NCI-H446 treated with DMSO at 0.1 percent for 48 hours (cell line): ENCODE measurements around the gene FBXO11.
"Not testable (repeated sequence)": the region's sequence is repeated elsewhere in the genome, so short reads cannot be mapped to it uniquely, and the experiment has no call there.

ENCODE experiments used
- DNase-seq: peaks from one replicate; lab custom pipeline; 2025; lab: John Stamatoyannopoulos, UW

Gene FBXO11

DNA sequence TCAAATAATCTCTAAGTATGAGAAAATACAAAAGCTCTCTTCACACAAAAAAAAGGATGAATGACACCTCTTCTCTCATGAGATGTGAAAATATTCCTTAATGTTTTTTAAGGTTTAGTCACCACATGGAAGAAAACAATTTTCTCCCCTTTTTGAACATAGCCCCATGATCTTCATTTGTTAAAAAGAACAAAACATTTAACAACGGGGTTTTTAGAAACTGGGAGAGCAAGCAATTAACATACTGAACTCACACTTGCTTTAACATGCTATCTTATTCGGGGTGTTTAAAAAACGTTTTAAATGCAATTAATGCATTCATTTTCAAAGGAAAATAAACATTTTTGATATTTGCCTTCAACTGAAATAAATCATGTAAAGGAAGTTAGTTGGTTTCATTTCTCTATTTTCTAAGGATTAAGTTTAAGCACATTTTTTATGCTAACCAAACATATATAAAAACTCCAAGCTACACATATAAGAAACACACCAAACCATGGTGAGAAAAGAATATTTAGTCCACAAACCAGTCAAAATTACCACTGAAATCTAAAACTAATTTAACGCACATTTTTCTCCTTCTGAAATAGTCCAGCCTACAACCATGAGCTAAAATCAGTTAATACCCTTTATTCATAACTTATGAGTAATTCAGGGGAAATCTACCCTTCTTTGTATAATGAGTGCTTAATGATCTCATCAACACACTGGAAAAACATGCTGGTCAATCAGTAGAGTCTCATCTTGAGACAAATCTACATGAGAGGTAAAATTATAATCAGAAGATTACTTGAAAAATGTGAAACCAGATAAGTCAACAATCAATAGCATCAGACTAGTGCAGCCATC is 8.2 kb downstream of the FBXO11 start:
- no peak for DNase-seq

DNA sequence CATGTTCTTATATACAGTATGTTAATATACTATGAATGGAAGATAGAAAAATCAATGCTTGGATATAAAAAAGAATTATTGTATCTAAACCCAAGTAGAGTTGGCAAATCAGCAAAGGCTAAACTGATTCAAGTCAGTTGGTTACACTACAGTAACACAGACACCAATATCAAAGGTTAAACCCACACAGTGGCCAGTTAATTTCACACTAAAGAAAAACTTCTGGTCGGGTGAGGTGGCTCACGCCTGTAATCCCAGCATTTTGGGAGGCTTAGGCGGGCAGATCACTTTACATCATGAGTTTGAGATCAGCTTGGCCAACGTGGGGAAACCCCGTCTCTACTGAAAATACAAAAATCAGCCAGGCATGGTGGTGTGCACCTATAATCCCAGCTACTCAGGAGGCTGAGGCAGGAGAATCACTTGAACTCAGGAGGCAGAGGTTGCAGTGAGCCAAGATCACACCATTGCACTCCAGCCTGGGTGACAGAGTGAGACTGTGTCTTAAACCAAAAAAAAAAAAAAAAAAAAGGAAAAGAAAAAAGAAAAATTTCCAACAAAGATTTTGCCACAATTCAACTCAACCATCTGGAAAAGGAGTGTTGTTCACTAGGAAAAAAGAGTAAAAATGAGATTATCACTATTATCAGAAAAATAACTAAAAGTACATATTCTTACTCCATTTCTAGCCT is 9.0 kb downstream of the FBXO11 start:
- DNase-seq = not testable (repeated sequence)

GRCh38 chr2:47896450-47896968 is 9.8 kb downstream of the FBXO11 start:
- no peak for DNase-seq

DNA sequence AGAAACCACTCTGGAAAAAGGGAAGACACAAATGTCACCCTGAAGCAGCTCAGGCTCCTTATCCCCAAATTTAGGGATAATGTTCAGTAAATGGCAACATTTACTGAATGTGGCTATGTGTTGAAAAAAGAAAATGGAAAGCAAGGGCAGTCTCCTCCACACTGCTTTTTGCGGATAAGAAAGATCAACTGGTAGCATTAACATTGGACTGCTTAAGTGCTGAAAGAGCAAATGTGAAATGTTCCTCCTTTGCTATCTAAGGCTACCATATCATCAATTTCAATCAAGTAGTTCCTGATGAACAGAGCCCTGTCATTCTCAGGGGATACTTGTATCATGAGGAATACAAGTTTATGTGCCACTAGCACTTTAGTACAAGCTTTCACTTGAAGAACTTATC is 12.5 kb downstream of the FBXO11 start:
- no peak for DNase-seq

GRCh38 chr2:47892338-47892730 is 14.0 kb downstream of the FBXO11 start:
- no peak for DNase-seq

- no peak for DNase-seq
These were observed 14.6 kb downstream of the FBXO11 start for GRCh38 chr2:47891369-47892337.

GRCh38 chr2:47890711-47891368 is 15.5 kb downstream of the FBXO11 start:
- no peak for DNase-seq

DNA sequence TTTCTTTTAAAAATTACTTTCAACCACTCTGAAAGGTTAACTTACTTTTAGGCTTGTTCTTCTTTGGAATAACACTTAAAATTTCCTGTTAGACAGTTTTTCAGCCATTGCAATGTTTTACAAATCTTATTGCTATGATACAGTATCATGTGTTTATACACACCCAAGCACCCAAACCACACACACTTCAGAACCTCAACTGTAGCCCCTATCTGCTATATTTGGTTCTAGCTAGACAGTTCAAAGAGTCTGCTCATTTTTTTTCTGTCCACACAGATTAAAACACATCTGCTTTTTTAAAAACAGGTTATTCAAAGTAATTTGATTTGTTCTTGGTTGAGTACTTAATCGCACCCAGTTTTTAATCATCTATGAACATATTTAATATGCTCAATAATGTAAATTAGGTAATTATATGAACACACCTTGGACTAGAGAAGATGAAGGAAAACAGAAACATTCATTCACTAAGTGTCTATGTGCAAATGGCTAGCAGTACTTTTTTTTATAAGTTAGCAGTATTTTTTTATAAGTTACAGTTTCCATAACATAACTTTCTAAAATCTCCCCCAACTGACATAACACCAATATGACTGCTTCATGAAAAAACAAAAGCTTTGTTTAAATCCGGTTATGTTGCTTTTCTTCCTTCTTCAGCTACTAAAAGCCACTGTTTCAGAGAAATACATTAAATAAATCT is 17.6 kb downstream of the FBXO11 start:
- no peak for DNase-seq

- DNase-seq = no peak
These were observed 29.4 kb downstream of the FBXO11 start for GRCh38 chr2:47876912-47877311.

DNA sequence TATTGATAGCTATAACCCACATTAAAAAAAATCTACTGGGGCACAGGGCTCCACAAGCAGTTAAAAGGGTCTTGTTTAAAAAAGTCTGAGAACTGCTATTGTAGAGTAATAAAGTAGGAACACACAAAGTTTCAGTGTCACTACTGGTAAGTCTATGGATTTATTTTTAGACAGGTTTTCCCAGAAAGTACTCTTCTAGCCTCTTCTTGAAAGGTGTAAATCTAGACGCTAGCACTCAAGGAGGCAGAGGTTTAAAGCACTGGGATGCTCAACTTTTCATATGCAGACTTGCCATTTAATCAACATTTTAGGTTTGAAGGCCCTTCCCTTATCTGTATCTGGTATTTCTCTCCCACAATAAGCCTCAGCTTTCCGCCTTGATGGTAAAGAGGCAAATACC is 33.4 kb downstream of the FBXO11 start:
- DNase-seq = no peak

DNA sequence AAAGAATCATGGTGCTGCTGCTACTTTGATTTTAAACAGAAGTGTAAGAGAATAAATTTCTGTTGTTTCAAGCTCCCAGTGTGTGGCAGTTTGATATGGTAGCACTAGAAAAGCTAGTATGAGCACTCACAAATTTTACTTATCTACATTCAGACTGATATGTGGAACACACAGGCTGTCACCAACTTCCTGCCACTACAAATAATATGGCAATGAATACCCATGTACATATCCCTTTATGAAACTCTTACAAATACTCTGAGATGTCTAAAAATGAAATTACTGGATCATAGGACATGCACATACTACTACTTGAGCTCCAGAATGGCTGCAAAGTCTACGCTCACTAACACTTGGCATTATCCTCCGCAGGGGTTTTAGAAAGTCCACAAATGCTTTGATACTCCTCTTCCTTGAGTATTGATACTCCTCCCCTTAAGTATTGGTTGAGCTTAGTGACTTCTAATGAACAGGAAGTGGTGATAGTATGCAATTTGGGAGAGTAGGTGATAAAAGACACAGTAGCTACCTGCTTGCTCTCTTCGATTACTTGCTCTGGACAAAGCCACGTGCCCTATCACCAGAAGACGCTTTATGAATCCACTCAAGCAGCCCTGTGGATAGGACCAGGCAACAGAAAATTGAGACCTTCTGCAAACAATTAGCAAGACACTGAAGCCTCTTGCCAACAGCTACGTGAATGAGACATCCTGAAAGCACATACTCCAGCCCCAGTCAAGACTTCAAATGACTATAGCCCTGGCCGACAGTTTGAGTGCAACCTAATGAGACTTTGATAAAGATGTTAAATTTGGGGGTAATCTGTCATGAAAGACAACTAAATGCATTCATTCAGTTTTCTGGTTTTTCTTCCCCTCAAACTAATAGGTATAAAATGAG is 35.4 kb downstream of the FBXO11 start:
- DNase-seq = no peak

DNA sequence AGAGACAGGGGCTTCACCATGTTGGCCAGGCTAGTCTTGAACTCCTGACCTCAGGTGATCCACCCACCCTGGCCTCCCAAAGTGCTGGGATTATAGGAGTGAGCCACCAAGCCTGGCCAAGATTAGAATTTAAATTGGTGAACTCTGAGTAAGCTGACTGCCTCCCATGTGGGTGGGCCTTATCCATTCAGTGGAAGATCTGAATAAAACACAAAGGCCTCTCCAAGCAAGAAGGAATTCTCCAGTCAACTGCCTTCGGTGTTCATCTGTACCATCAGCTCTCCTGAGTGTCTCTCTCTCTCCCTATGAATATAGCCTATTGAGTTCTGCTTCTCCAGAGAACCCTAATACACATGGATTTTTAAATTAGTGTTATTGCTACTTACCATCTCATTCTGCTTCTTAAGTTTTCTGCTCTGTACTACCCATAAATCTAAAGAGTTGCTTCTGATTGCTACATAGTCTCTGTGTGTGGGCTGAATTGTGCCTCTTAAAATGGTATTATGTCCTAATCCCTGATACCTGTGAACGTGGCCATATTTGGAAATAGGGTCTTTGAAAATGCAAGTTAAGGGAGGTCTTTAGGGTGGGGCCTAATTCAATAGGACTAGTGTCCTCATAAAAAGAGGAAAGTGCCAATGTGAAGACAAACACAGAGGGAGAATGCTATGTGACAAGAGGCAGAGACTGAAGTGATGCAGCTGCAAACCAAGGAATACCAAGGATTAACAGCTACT is 36.3 kb downstream of the FBXO11 start:
- DNase-seq = no peak

- no peak for DNase-seq
These were observed 37.5 kb downstream of the FBXO11 start for GRCh38 chr2:47868611-47869352.

- no peak for DNase-seq
These were observed 39.1 kb downstream of the FBXO11 start for GRCh38 chr2:47867205-47867604.

- no peak for DNase-seq
These were observed 41.7 kb downstream of the FBXO11 start for GRCh38 chr2:47864566-47864965.

DNA sequence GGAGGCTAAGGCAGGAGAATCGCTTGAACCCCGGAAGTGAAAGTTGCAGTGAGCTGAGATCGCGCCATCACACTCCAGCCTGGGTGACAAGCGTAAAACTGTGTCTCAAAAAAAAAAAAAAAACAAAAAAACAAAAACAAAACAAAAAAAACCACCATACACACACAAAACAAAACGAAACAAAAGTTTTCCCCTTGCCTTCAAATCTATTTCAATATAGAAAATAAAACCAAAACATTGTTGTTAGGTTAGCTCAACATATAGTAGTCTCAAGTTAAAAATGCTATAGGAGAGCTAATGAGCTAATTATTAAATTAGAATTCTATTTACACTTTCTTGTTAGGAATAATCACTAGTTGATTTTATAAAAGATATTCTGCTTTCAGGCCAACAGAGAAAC is 43.3 kb downstream of the FBXO11 start:
- no peak for DNase-seq

- not testable (repeated sequence) for DNase-seq
These were observed 53.1 kb downstream of the FBXO11 start for GRCh38 chr2:47853067-47853777.

GRCh38 chr2:47850198-47850597 is 56.1 kb downstream of the FBXO11 start:
- DNase-seq = no peak
